MM.1S (cell line): ENCODE results near the gene CHTF8.
"Not testable (repeated sequence)": the region's sequence is repeated elsewhere in the genome, so short reads cannot be mapped to it uniquely, and the experiment has no call there.

Source experiments
- EZH2phosphoT487 ChIP-seq: fragments of 300-600 bp; sonication (generic); IDR thresholded peaks from 2 replicates; pipeline ENCODE4 v1.6.1; 2018; ENCODE audit warnings: antibody characterized with exemption, low read length
- TF ChIP-seq, protein P1 (sequence below): fragments of 300-600 bp; sonication (generic); IDR thresholded peaks from 2 replicates; pipeline ENCODE4 v1.5.1; 2016; ENCODE audit warnings: antibody characterized with exemption, low read length, mixed read lengths

- TF ChIP-seq, protein P1, sequence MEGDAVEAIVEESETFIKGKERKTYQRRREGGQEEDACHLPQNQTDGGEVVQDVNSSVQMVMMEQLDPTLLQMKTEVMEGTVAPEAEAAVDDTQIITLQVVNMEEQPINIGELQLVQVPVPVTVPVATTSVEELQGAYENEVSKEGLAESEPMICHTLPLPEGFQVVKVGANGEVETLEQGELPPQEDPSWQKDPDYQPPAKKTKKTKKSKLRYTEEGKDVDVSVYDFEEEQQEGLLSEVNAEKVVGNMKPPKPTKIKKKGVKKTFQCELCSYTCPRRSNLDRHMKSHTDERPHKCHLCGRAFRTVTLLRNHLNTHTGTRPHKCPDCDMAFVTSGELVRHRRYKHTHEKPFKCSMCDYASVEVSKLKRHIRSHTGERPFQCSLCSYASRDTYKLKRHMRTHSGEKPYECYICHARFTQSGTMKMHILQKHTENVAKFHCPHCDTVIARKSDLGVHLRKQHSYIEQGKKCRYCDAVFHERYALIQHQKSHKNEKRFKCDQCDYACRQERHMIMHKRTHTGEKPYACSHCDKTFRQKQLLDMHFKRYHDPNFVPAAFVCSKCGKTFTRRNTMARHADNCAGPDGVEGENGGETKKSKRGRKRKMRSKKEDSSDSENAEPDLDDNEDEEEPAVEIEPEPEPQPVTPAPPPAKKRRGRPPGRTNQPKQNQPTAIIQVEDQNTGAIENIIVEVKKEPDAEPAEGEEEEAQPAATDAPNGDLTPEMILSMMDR: not testable (repeated sequence)
- not testable (repeated sequence) for TF ChIP-seq EZH2phosphoT487
Measured at GRCh38 chr16:69149621-69150020, 17.2 kb upstream of the CHTF8 start.
